Measurements from ENCODE around the gene FBXL7.
A peak's percentile ranks its signal among the peaks of the same experiment; 100 is the strongest.

Gene FBXL7

DNA sequence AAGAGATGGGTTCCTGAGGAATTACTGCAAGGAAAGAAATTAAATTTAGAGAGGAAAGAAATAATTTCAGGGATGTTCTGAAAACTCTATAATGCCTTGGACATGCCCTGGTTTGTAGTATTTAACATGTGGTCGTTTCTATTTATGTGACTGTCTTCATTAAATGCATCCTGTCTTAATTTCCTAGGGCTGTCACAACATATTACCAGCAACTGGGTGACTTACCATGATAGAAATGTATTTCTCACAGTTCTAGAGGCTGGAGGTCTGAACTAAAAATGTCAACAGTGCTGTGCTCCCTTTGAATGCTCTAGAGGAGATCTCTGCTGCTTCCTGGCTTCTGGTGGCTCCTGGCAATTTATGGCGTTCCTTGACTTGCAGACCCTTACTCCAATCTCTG, 287.7 kb downstream of the FBXL7 start:
- no peak for DNase-seq

DNA sequence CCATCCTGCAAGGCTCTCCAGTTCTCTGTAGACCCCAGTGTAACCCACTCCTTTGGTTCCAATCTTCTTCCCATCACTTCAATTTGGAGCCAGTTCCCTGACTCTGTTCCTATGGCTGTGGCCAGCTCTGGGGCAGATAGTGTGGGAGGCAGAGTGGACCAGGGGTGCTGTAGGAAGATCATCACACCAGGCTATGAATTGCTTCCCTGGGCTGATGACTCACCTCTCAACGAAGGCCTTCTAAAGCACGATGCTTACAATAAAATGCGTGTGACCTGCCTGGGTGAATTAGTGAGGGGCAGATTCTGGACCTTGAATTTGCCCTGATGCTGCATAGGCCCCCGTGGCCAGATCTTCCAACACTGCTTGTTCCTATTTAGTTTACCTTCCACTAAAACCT, 289.7 kb downstream of the FBXL7 start:
- DNase-seq, result no peak

DNA sequence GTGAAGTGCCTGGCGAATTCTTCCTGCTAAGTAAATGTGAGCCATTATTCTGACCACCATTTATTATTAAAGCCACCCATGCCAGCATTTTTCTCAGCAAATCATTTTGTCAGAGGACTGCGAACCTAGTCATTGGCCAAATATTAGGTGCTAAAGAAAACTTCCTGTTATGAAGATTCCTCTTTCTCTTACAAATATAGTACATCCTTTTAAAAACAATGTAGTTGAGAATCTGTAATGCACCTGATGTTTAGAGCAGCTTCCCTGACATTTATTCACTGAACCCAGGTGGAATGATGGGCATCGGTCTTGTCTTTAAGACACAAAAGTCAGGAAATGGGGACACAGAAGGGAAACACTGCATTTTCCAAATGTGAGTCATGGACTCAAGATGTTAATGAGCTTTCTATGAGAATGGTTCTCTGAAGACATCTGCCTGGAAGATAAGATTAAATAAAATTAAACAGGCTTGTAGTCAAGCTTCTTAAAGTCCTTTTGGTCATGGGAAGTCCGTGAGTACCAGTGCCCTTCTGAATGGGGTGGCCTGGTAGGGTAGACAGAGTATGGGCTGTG, 290.6 kb downstream of the FBXL7 start:
- no peak for DNase-seq

DNA sequence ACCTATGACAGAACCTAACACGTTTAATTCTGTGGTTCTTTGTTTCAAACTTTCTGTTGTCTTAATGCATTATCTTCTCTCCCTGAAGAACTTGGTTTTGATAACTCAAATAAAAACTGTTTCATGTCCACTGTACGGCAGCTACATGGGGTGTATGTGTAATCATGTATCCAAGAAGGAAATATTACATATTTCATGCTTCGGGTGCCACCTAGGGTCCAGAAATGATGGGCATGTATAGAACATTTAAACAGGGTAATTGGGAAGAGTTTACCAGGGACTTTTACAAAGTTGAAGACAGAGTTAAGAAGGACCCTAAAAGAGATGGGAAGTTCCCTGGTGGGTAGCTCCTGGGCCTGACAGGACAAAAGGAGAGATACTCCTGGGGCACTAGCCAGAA, 291.3 kb downstream of the FBXL7 start:
- DNase-seq, result no peak

- DNase-seq, result no peak
Observed at GRCh38 chr5:15791859-15792258, 291.9 kb downstream of the FBXL7 start.

- DNase-seq, result no peak
Observed at GRCh38 chr5:15794052-15794985, 294.3 kb downstream of the FBXL7 start.

- DNase-seq, result no peak
Observed at GRCh38 chr5:15796096-15796495, 296.1 kb downstream of the FBXL7 start.

DNA sequence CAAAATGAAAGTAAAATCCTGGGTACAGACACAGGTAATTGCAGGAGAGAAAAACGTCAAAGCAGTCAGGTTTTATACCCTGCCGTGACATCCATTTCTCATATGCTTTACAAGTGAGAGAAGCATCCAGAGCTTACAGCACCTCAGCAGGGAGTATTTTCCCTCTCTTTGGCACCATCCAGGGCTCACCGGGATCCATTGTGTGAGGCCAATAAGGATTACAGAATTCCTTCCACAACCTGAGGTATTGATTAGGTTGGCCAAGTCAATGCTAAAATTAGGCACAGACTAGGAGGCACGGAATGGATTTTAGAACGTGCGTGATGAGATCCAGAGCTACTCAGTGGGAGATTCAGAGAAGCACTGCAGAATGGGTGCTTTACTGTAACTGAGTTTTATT, 296.6 kb downstream of the FBXL7 start:
- DNase-seq, result no peak

DNA sequence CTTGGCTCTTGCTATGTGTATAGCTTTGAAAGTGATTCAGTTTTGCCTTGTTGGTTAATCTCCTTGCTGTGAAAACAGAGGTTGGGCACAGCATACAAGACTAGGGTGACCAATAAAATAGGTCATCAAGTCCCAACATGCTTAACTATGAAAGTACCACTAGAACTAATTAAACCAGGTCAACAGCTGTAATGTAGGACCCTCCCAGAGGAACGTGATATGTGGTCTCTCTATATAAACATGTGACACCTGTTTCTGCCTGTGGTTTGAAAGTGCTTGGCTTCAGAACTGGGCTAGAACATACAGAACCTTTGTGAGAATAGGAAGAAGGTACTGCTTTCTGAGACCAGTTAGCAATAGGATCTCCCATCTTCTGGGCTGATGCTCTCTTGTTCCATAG, 297.1 kb downstream of the FBXL7 start:
- DNase-seq, result no peak

- no peak for DNase-seq
Observed at GRCh38 chr5:15798006-15798405, 298.0 kb downstream of the FBXL7 start.

GRCh38 chr5:15799014-15799413, 299.0 kb downstream of the FBXL7 start:
- no peak for DNase-seq

GRCh38 chr5:15799612-15800011, 299.6 kb downstream of the FBXL7 start:
- DNase-seq, result no peak

DNA sequence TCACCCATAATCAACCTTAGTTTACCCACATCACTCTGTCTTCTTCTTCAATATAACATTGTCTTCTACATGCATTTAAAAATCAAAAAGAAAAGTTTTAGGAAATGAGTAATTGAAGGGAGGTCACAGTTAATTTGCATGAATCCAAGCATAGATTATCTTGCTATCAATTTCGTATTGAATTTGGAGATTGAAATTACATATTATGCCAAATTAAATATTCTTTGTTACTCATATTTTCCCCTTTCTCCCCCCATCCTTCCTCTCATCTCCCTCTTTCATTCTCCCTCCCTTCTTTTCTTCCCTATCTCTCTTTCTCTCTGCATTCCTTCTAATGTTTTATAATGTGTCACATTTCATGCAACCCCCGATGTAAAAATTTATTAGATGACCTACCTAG, 303.3 kb downstream of the FBXL7 start:
- DNase-seq, result no peak

DNA sequence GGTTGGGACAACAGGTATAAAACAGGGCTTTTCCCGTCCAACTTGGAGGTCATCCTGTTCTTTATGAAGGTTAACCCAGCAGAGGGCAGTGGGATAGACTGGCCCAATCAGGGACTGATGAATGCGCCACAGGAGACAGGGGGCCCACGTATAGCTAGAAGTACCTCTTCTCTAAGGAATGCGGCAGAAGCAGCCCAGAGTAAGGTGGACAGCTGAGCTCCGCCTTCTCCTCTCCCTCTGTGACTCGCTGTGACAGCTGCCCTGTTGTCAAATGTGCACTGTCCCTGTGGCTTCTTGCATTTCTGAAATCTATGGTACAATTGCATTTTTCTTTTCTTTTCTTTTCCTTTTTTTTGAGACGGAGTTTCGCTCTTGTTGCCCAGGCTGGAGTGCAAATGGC, 306.6 kb downstream of the FBXL7 start:
- DNase-seq, result no peak

DNA sequence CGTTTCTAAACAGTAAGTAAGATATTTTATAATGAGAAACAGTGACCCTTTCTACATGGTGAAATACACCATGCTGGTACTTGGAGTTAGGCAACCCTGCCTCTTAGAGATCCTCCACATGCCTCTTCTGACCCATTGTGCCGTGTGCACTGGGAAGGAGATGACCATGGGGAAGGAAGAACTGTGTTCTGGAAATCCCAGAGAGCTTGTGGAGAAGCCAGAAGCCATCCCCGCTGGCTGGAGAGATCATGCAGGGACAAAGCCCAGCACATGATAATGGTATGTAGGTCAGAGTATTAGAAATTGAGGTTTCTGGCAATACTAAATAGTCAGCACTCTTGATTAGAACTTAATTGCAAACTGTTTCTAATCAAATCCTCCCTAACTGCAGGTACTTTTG, 307.3 kb downstream of the FBXL7 start:
- DNase-seq, result no peak

- DNase-seq, result peak in 1 of 2 experiments; percentile 16
Observed at GRCh38 chr5:15807871-15808270, 307.9 kb downstream of the FBXL7 start.

- no peak for DNase-seq
Observed at GRCh38 chr5:15808577-15808976, 308.6 kb downstream of the FBXL7 start.

DNA sequence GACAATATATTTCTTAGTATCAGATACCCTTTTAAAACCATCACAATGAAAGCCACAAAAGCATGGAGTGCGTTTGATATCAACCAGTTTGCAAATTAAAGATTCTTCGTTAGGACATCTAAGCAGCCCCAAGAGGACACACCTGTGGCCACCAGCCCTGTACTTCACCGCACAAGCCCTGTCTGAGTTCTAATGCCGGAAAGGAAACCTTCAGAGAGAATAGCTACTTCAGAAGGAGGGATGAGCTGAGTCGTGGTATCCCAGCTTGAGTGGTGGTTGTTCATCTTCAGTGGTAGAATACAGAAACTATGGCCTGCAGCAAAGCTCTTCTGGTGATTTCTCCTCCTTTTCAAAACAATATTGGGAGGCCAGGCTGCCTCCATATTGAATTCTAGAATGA, 319.6 kb downstream of the FBXL7 start:
- DNase-seq, result no peak

GRCh38 chr5:15821506-15821905, 321.5 kb downstream of the FBXL7 start:
- DNase-seq, result no peak

GRCh38 chr5:15823398-15823797, 323.4 kb downstream of the FBXL7 start:
- DNase-seq, result no peak

GRCh38 chr5:15827741-15828140, 327.8 kb downstream of the FBXL7 start:
- DNase-seq, result no peak

DNA sequence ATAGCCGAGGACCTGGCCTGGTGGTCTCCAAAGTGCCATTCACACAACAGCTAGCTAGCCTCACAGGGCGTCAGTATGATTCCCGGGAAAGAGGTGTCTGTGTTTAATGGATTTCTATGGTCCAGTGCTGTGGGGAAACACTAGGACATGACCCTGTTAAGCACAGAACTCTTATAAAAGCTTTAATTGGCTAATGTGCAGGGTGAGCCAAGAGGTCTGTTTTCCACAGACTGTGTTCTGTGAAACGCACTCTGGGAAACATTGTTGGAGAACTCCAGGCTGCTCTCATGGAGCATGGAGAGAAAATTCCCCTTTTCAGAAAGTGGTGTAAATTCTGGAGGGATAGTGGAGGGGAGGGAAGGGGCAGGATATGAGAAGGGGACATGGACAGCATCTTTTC, 331.4 kb downstream of the FBXL7 start:
- no peak for DNase-seq

GRCh38 chr5:15833365-15833764, 333.4 kb downstream of the FBXL7 start:
- no peak for DNase-seq

DNA sequence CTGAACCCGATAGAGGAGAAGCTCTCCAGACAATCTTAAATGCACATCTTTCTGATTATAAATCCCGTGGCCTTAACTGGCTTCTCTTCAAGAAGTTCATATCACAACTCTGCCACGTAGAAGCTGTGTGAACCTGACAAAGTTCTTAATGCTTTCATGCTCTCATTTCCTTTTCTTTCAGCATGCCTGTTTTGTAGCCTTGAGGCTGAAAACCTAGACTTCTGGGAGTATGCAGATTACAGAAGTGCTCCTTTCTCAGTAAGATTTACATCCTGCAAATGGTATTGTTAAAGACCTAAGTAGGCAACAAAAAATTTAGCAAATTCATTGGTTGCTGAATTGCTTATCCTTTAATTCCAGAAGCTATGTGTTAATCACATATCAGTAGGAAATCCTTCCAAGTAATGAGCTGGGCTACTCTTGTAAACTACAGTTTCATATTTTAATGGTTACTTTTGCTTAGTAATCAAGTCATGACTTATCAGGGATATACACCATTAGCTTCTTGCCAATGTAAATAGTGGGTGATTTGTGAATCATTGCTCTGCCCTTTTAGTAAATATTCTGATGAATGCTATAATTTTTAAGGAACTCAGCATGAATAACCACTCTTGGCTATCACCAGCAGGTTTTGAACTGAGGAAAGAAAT, 334.7 kb downstream of the FBXL7 start:
- no peak for DNase-seq
